Activated CD4-positive, alpha-beta memory T cell treated with anti-CD3 and anti-CD28 coated beads for 36 hours (primary cell): ENCODE results near the gene CYP3A5. TPM values are rescaled to one million over a fixed set of nuclear protein-coding genes. Genes with fewer than 3 reads are reported as not detected.

Experiments
- CTCF ChIA-PET: fragments of 350-600 bp; sonication (Branson Sonifier 250); formaldehyde crosslinking; loops from one replicate; lab custom pipeline; 2021; ENCODE audit warnings: antibody characterized with exemption, inconsistent platforms; lab: Charles Lee
- POLR2A ChIA-PET: fragments of 350-600 bp; sonication (Branson Sonifier 250); formaldehyde crosslinking; loops from one replicate; lab custom pipeline; 2021; ENCODE audit warnings: antibody characterized with exemption; lab: Charles Lee
- DNase-seq: peaks from one replicate; pipeline ENCODE4 v3.0.0-alpha.2; 2020
- H3K27ac Mint-ChIP-seq: one replicate; pipeline ENCODE4 v1.8.0; 2021; ENCODE audit warnings: mixed read lengths
- H3K27me3 Mint-ChIP-seq: one replicate; pipeline ENCODE4 v1.8.0; 2021; ENCODE audit warnings: mixed read lengths
- H3K36me3 Mint-ChIP-seq: one replicate; pipeline ENCODE4 v1.8.0; 2021; ENCODE audit warnings: mixed read lengths
- H3K4me1 Mint-ChIP-seq: one replicate; pipeline ENCODE4 v1.8.0; 2021; ENCODE audit warnings: low read depth, mixed read lengths
- H3K4me3 Mint-ChIP-seq: one replicate; pipeline ENCODE4 v1.8.0; 2021; ENCODE audit warnings: mild to moderate bottlenecking, mixed read lengths
- H3K9me3 Mint-ChIP-seq: one replicate; pipeline ENCODE4 v1.8.0; 2021; ENCODE audit warnings: mixed read lengths
- intact Hi-C: fragments of 100-400 bp; cut with micrococcal nuclease; formaldehyde crosslinking; loops from one replicate; pipeline ENCODE4 v1.15.1; 2023
- total RNA-seq, 2 experiments: library from RNA; stranded (reverse); gene quantifications; one replicate each; pipeline ENCODE4 v1.2.3, GENCODE V29; 2021

The CYP3A5 gene
- total RNA-seq, 2 experiments from 2014 or later = not detected

DNA sequence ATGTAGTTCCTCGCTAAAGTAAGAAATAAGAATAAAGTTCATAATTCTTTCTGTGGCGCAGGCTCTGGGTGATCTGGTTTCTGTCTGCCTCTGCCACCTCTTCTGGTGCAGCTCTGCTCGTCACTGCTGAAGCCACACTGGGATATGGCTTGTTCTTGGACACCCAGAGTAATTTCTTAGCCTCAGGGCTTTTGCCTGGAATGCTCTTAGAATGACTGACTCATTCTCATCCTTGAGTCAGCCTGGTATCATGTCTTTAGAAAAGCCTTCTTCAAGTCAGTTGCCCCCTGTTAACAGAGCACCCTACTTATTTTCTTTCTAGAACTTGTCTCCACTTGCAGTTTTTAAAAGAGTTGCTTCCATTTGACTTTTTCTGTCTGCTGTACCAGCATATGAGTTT lies 61.1 kb downstream of the CYP3A5 start:
- intact Hi-C loops = no loop called here
- CTCF ChIA-PET = no interaction called here
- Mint-ChIP-seq H3K27ac (peak overlapping the region; percentile 55), H3K9me3 (no peaks in the 10 kb centered on the region), H3K27me3 (no peaks in the 10 kb centered on the region), H3K4me1 (peaks cover 58% of the 10 kb centered on the region), H3K36me3 (peaks cover 47% of the 10 kb centered on the region), H3K4me3 (peak overlapping the region; percentile 95)
- POLR2A ChIA-PET = no interaction called here
- DNase-seq = no peak

DNA sequence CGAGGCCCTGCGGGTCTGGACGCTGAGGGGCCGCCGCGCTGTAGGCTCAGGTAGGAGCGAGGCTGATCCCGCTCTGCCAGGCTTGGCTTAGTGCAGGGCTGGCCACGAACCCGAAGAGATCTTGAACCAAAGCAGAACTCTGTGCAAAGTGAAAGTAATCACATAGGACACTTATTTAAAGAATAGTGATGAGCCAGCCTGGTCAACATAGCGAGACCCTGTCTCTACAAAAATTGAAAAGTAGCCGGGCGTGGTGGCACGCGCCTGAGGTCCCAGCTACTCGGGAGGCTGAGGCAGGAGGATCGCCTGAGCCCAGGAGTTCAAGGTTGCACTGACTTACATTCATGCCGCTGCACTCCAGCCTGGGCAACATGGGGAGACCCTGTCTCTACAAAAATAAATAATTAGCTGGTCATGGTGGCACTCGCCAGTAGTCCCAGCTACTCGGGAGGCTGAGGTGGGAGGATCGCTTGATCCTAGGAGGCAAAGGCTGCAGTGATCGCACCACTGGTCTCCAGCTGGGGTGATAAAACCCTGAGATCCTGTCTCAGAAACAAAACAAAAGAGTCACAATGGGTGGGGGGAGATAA lies 62.5 kb downstream of the CYP3A5 start:
- POLR2A ChIA-PET = interaction anchor here (1.3 to 2.3 kb wide), 5 partner anchors 14 to 302 kb away, joined by 4 to 7 read pairs (median 5); partner anchors contain the start of genes FAM200A, TRIM4 and ZNF655
- CTCF ChIA-PET = interaction anchor here (0.6 to 2.5 kb wide), 4 partner anchors 15 to 223 kb away, joined by 3 to 5 read pairs (median 3); no protein-coding TSS in a partner anchor
- peaks cover 33% of the 10 kb centered on the region for H3K36me3 Mint-ChIP-seq

DNA sequence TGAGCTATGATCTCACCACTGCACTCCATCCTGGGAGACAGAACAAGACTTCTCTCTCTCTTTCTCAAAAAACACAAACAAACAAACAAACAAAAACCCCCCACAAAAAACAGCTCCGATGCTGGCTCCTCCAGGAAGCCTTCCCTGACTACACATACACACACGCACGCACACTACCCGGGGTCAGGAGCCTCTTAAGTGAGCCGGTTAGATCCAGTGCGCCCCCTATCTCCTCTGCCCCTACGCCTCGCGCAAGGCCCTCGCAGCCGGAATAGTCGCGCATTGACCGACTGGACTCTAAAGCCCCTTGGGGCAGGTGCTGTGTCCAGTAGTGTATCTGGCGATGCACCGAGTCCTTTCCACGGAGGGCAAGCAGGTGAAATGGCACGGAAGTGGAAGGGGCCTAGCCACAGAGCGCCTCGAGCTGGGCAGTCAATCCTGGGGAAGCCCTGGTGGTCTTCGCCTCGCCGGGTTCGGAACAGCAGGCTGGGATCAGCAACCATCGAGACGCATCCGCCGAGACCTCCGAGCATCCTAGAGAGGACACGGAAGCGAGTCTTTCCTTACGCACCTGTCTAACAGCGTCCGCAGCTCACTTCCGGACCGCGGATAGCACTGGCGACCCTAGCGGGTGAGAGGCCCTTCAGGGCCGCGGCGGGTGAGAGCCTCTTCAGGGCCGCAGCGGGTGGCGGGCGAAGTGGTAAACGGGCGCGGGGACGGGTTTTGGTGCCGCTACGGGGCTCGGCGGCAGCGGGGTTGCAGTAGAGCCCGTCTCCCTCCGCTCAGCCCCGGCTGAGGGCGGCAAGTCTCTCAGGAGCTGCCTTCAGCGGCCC lies 63.2 kb downstream of the CYP3A5 start, which contains the start of gene ZSCAN25:
Gene ZSCAN25 (plus strand): TSS at position 588 of the 833 bp plus-strand sequence. CDS start 2,661 bp downstream, outside the sequence.
- Mint-ChIP-seq H3K4me3 (peak within 1 kb of the TSS; percentile 95), H3K36me3 (peaks cover 29% of the 10 kb centered on the region), H3K9me3 (no peaks in the 10 kb centered on the region), H3K4me1 (peaks cover 43% of the 10 kb centered on the region), H3K27ac (peak within 1 kb of the TSS; percentile 92), H3K27me3 (no peaks in the 10 kb centered on the region)
- POLR2A ChIA-PET = interaction anchor here (1.0 to 2.3 kb wide), 9 partner anchors 8 to 303 kb away, joined by 4 to 11 read pairs (median 5); partner anchors contain the start of genes FAM200A, TMEM225B, TRIM4 and ZNF394
- DNase-seq = peak; percentile 91
- intact Hi-C loops = loop anchor here (1.0 to 2.0 kb wide), 4 partner anchors 58 to 143 kb away; partner anchors contain the start of genes ZKSCAN5 and ZNF655
- CTCF ChIA-PET = interaction anchor here (0.6 to 2.5 kb wide), 7 partner anchors 12 to 363 kb away, joined by 3 to 5 read pairs (median 3); no protein-coding TSS in a partner anchor

More for the DNA sequence above, 62.5 kb downstream of the CYP3A5 start:
- Mint-ChIP-seq H3K27me3 (no peaks in the 10 kb centered on the region), H3K27ac (peak overlapping the region; percentile 92), H3K9me3 (no peaks in the 10 kb centered on the region), H3K4me3 (peak overlapping the region; percentile 95), H3K4me1 (peaks cover 44% of the 10 kb centered on the region)
- no peak for DNase-seq
- intact Hi-C loops = loop anchor here (2.0 kb wide), 2 partner anchors 58 to 112 kb away; partner anchors contain the start of genes ZKSCAN5 and ZNF655

DNA sequence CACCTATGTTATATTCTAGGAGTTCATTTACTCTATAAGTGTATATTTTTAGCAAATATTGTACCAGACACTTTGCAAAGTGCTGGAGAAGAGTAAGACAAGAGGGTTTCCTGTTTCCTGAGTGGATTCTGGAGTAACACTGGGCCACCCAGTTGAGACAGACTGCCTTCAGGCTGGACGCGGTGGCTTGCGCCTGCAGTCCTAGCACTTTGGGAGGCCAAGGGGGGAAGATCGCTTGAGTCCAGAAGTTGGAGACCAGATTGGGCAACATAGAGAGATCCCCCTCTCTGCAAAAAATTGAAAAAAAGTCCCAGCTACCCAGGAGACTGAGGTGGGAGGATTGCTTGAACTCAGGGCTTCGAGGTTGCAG lies 63.8 kb downstream of the CYP3A5 start:
- ChIA-PET CTCF (interaction anchor here (0.8 to 2.5 kb wide), 5 partner anchors 11 to 364 kb away, joined by 3 to 5 read pairs (median 4); no protein-coding TSS in a partner anchor), POLR2A (interaction anchor here (1.0 to 2.3 kb wide), 7 partner anchors 9 to 116 kb away, joined by 4 to 11 read pairs (median 5); partner anchors contain the start of genes FAM200A, TMEM225B, ZNF394 and ZNF655)
- DNase-seq = no peak
- intact Hi-C loops = loop anchor here (1.0 to 2.0 kb wide), 4 partner anchors 57 to 143 kb away; partner anchors contain the start of genes ZKSCAN5 and ZNF655
- H3K9me3 Mint-ChIP-seq = no peaks in the 10 kb centered on the region
- H3K27me3 Mint-ChIP-seq = no peaks in the 10 kb centered on the region
- peaks cover 39% of the 10 kb centered on the region for H3K4me1 Mint-ChIP-seq
- peak overlapping the region; percentile 95 for H3K4me3 Mint-ChIP-seq
- peak overlapping the region; percentile 92 for H3K27ac Mint-ChIP-seq
- peaks cover 24% of the 10 kb centered on the region for H3K36me3 Mint-ChIP-seq

DNA sequence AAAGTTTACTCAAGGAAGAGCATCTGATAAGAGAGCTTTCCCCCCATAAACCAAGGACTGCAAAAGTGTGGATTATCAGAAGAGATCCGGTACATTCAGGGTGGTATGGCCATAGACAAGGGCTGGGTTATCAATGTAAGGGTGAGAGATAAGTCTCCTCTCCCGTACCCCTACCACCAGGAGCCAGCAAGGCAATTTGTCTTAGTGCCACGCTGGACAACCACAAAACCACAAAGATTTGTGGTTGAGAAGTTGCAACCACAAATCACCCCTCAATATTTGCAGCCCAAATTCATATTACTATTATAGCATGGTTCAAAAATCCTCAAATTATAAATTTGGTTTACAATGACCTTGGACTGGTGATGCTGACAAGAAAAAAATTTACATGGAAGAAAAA lies 65.3 kb downstream of the CYP3A5 start:
- intact Hi-C loops = no loop called here
- ChIA-PET POLR2A (interaction anchor here (2.2 kb wide), 1 partner anchor 56 kb away, joined by 11 read pairs; the partner anchor contains the start of gene ZNF655), CTCF (no interaction called here)
- Mint-ChIP-seq H3K4me3 (no peak overlapping the region), H3K9me3 (no peaks in the 10 kb centered on the region), H3K4me1 (peaks cover 36% of the 10 kb centered on the region), H3K27me3 (no peaks in the 10 kb centered on the region), H3K36me3 (peaks cover 12% of the 10 kb centered on the region), H3K27ac (no peak overlapping the region)
- DNase-seq = no peak

DNA sequence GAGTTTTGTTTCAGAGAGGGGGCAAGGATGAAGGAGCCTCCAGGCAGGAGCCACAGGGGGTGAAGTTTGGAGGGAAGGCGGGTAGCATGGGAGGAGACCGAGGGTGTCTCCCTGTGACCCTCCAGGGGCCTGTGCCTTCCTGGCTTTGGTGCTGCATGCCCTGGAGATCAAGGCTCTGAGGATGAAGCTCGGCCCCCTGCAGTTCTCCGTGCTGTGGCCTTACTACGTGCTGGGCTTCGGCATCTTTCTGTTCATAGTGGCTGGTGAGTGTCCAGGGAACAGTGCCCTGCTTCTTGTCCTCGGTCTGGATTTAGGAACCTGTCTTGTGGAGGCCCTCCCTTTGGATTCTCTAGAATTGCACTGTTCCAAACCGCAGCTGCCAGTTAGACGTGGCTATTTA lies 72.2 kb downstream of the CYP3A5 start:
- Mint-ChIP-seq H3K4me3 (no peak overlapping the region), H3K36me3 (no peaks in the 10 kb centered on the region), H3K27ac (no peak overlapping the region), H3K4me1 (no peaks in the 10 kb centered on the region), H3K9me3 (no peaks in the 10 kb centered on the region), H3K27me3 (no peaks in the 10 kb centered on the region)
- ChIA-PET POLR2A (no interaction called here), CTCF (no interaction called here)
- no peak for DNase-seq
- intact Hi-C loops = no loop called here

DNA sequence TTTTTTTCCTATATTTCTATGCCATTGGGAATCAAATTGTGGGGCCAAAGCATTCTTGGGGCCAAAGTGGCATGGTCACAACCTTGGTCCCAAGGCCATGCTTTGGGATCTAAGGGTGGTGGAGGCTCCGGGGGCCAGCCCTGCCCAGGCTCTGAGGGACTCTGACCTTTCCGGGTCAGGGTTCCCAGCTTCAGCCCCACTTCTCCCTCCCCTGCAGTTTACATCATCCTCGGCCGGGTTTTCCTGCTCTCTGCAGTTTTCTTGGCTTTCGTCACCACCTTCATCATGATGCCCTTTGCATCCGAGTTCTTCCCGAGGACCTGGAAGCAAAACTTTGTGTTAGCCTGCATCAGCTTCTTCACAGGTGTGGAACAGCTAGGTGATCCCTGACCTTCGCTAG lies 73.3 kb downstream of the CYP3A5 start:
- POLR2A ChIA-PET = no interaction called here
- DNase-seq = no peak
- H3K9me3 Mint-ChIP-seq = no peaks in the 10 kb centered on the region

DNA sequence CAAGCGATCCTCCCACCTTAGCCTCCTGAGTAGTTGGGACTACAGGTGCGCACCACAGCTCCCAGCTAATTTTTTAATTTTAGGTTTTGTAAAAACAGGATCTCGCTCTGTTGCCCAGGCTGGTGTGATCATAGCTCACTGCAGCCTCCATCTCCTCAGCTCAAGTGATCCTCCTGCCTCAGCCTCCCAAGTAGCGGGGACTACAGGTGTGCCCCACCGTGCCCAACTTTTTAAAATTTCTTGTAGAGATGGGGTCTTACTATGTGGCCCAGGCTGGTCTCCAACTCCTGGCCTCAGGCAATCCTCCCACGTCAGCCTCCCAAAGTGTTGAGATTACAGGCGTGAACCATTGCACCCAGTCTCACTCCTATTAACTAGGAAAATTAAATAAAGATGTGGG lies 74.3 kb downstream of the CYP3A5 start:
- Mint-ChIP-seq H3K36me3 (no peaks in the 10 kb centered on the region), H3K27me3 (no peaks in the 10 kb centered on the region), H3K9me3 (no peaks in the 10 kb centered on the region), H3K27ac (no peak overlapping the region), H3K4me3 (no peak overlapping the region), H3K4me1 (no peaks in the 10 kb centered on the region)
- DNase-seq = no peak
- ChIA-PET CTCF (no interaction called here), POLR2A (no interaction called here)
- intact Hi-C loops = no loop called here

More for the DNA sequence above, 73.3 kb downstream of the CYP3A5 start:
- H3K4me1 Mint-ChIP-seq = no peaks in the 10 kb centered on the region
- no peak overlapping the region for H3K4me3 Mint-ChIP-seq
- CTCF ChIA-PET = no interaction called here
- intact Hi-C loops = no loop called here
- no peak overlapping the region for H3K27ac Mint-ChIP-seq
- no peaks in the 10 kb centered on the region for H3K36me3 Mint-ChIP-seq
- H3K27me3 Mint-ChIP-seq = no peaks in the 10 kb centered on the region

DNA sequence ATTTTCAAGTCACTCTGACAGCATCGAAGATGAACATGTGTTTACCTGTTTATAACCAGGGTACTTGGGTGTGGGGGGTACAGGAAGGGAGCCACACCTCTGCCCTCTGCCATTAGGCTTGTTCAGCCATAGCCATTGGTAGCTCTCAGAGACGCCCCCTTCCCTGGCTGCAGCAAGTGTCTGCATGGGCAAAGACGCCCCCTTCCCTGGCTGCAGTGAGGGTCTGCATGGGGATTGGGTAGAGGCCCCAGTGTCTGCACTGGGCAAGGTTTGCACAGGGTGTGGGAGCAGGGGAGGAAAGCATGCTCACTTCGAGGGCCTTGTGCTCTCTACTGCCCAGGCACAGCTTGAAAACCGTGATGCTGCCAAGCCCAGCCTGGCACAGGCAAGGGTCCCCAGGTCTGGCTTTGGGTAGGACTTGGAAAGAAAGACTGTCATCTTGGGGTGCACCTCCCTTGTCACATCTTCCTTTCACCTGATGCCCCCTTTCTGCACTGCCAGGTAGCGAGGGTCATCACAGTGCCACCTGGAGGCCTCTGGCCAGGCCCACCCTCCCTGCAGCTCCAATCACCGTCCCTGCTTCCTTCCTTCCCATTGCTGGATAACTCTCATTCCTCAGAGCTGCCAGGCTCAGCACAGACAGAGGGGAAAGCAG lies 78.0 kb downstream of the CYP3A5 start:
- DNase-seq = no peak
- intact Hi-C loops = no loop called here
- POLR2A ChIA-PET = no interaction called here
- Mint-ChIP-seq H3K36me3 (no peaks in the 10 kb centered on the region), H3K4me1 (no peaks in the 10 kb centered on the region), H3K4me3 (no peak overlapping the region), H3K27me3 (no peaks in the 10 kb centered on the region), H3K9me3 (no peaks in the 10 kb centered on the region), H3K27ac (no peak overlapping the region)
- CTCF ChIA-PET = no interaction called here

DNA sequence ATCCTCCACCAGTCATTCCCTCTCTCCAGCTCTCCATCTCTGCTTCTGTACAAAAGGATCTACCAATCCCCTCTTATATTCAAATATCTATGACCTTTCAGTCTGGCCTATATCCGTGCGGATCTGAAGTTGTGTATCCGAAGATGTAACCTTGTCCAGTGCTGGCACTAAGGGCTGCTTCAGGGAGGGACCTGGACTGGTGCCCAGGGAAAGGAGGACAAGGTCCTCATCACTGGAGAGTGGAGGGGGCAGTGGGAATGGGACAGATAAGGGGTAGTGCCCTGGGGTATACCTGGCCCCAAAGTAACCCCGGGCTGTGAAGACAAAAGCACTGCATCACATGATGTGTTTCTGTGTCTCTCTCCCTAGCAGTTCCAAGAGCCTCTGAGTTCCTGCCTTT lies 80.0 kb downstream of the CYP3A5 start:
- no peak for DNase-seq
- no peaks in the 10 kb centered on the region for H3K27me3 Mint-ChIP-seq
- no peak overlapping the region for H3K4me3 Mint-ChIP-seq
- intact Hi-C loops = no loop called here
- H3K4me1 Mint-ChIP-seq = no peaks in the 10 kb centered on the region
- H3K36me3 Mint-ChIP-seq = no peaks in the 10 kb centered on the region
- CTCF ChIA-PET = interaction anchor here (0.6 kb wide), 1 partner anchor 1174 kb away, joined by 3 read pairs; no protein-coding TSS in a partner anchor
- no peak overlapping the region for H3K27ac Mint-ChIP-seq
- POLR2A ChIA-PET = no interaction called here
- H3K9me3 Mint-ChIP-seq = no peaks in the 10 kb centered on the region
